DMS114 treated with DMSO at 0.1 percent for 48 hours (cell line): ENCODE measurements around the gene UQCC5.
"Not testable (repeated sequence)": the region's sequence is repeated elsewhere in the genome, so short reads cannot be mapped to it uniquely, and the experiment has no call there.

Source experiments
- DNase-seq: peaks from one replicate; lab custom pipeline; 2025; ENCODE audit not compliant: unreplicated experiment; lab: John Stamatoyannopoulos, UW

The UQCC5 gene

GRCh38 chr3:52521881-52522650, 14.3 kb upstream of the UQCC5 start:
- no peak for DNase-seq

- DNase-seq = no peak
Measured at GRCh38 chr3:52522651-52523251, 13.7 kb upstream of the UQCC5 start.

DNA sequence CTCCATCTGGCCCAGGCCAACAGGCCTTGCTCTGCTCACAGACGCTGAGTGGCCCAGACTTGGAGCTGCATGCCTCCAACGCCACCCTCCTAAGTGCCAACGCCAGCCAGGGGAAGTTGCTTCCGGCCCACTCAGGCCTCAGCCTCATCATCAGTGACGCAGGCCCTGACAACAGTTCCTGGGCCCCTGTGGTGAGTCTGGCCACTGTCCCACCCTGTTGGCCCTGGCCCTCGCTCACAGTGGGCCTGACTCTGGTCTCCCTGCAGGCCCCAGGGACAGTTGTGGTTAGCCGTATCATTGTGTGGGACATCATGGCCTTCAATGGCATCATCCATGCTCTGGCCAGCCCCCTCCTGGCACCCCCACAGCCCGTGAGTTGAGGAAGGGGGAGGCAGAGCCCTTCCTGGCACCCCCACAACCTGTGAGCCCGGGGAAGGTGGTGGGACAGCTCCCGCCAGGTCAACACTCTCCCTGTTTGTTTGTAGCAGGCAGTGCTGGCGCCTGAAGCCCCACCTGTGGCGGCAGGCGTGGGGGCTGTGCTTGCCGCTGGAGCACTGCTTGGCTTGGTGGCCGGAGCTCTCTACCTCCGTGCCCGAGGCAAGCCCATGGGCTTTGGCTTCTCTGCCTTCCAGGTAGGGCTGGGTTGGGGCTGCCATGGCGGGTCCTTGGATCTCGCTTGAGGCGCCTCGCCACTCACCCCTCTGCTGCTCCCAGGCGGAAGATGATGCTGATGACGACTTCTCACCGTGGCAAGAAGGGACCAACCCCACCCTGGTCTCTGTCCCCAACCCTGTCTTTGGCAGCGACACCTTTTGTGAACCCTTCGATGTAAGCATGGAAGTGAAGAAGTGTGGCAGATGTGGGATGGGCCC, 12.8 kb upstream of the UQCC5 start:
- no peak for DNase-seq

- DNase-seq = no peak
Measured at GRCh38 chr3:52524258-52524751, 12.1 kb upstream of the UQCC5 start.

DNA sequence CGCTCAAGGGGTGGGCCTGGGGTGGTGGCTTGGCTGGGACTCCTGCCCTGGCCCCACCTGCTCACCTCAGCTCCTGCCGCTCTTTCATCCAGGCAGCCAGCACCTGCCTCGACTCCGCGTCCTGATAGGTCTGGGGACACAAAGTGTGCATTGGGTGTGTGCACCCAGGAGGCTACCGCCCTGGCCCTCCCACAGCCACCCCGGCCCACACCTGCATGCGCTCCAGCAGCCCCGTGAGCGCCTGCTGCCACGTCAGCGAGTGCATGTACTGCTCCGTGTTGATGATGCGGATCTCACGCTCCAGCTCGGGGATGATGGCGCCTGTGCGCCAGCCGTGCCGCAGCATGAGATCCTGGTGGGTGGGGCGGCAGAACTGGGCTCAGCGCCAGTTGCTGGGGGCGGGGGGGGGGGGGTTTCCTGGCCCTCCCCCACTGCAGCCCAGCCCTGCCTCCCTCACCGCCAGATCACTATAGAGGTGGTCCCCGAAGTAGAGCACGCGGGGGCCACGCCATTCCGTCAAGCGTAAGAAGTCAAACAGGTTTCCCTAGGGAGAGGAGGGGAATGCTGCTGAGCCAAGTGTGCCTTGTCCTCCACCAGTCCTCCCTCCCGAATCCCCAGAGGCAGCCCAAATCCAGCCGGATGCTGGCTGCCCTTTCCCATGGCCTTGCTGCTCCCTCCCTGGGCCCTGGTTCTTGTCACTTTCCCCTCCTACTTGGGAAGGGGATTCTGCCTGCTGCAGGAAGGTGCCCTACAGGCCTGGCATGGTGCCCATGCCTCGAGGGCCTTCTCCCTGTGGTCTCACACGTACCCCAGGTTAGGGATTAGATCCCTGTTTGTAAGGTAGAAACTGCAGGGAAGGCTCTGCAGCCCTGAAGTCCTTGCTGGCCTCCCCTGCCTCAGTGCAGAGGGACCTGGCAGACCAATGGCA, 11.4 kb upstream of the UQCC5 start:
- no peak for DNase-seq

GRCh38 chr3:52525680-52526561, 10.5 kb upstream of the UQCC5 start:
- DNase-seq = no peak

- DNase-seq = not testable (repeated sequence)
Measured at GRCh38 chr3:52526671-52527038, 9.8 kb upstream of the UQCC5 start.

DNA sequence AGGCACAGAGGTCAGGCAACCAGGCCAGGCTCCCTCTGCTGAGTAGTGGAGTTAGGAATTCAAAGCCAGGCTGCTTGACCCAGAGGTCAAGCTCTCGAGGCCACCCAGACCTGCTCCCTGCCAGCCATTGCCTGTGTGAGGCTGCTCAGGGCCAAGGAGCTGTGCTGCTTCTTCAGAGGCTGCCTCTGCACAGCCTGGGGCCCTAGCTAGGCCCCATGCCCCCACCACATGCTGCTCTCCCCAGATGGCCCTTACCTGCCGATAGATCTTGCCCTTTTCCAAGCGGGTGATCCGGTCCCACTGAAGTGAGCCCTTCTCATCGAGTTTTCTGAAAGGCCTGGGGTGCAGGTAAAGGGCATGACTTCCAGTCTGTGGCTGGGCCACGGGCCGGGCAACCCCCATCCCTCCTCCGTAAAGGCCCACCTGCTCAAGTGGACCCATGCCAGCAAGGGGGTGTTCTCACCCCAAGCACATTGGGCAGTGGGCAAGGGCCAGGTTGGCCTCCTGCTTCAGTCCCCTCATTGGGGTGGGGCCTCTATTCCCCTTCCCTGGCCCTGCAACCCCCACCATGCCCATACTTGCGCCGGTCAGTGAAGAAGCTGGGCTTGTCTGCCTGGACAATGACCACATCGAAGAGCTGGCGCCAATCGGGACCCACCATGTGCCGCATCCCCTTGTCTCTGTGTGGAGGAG, 9.2 kb upstream of the UQCC5 start:
- DNase-seq = no peak

- DNase-seq = no peak
Measured at GRCh38 chr3:52527732-52528585, 8.4 kb upstream of the UQCC5 start.

- DNase-seq = no peak
Measured at GRCh38 chr3:52528586-52529375, 7.6 kb upstream of the UQCC5 start.

DNA sequence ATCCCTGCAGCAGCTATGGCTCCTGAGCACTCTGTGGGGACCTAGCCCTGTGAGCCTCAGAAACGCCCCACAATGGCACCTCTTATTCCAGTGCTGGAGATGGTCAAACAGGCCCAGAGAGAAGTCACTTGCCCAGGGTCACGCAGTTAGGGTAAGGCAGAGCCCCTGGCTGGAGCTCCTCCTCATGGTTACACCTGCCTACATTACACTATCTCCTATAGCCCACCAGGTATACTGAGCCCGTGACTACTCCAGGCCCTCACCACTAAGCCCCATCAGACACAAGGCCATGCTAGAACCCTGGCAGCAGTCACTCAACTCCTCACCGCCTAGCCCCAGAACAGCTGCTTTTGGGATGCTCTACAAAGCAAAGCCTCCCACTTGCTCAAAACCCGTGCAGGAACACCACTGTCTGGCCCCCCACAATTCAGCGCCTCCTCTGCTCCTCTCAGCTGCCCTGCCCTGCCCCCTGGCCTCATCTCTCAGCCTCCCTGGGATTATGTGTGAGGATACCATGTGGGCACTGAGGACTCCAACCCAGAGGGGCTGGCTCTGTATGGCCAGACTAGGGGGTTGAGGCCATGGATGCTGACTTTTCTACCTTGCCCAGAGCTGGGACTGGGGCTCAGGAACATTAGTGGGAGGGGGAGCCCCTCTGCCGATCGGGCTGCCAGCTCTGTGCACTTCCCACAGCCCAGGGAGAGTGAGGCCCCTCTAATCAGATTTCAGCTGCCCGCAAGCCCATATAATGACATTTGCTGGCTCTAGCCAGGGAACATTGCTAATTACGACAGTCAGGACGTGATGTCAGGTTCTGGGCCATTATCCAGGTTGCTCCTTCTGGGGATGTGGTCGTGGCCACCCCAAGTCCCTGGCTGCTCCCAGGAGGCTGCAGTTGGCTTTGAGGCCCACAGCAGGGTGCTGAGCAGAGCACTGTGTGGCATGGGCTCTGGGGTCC, 6.8 kb upstream of the UQCC5 start:
- DNase-seq = no peak

DNA sequence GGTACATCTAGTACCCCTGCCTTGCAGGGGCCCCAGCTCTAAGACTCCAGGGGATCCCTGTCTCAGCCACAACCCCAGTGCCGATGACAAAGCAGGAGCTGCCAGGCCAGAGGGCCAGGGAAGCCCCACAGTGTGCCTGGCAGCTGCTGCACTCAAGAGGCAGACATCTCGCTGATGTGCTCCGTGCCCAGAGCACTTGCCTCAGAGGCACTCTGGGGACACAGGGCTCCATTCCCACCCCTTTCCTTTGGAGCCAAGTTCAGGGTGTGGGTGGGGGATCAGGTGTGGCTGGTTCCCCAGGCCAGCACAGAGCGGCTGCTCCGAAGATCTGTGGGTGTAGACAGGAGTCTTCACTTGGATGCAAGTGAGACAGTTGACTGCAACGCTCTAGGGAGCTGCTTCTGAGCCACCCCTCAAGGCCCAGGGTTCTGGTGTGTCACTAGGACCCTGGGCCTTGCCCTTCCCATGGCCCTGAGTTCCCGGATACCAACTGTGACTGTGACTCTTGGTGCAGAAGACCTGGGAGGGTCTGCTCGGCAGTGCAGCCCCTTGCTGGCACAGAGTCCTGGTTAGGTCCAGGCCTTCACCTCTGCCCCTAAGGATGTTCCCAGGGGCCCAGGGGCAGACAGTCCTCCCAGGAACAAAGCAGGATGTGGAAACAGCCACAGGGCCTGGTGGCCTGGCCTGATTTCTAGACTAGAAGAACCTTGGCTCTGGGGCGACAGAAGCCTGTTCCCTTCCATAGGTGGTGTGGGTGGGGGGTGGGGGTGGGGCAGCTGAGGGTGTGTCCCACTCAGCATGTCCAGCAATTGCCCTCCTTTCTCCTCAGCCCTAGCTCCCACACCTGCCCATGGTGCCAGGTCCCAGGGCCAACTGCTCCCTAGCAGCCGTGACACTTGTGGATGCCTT, 5.2 kb upstream of the UQCC5 start:
- no peak for DNase-seq

- DNase-seq = no peak
Measured at GRCh38 chr3:52531860-52532516, 4.4 kb upstream of the UQCC5 start.

DNA sequence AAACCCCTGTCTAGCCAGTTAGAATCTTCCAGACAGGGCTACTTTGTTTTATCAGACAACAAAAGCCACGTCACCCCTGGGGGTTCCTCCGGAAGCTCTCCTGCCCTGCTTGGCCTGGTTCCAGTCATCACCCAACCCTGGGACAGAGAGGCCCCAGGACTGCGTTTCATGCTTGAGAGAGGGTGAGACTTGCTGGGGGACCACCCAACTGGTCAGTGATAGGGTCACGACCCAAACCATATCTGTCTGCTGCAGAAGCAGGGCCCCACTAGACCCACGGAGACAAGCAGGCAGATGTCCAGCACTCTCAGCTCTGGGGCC, 3.9 kb upstream of the UQCC5 start:
- no peak for DNase-seq
